GM21390 (cell line): ENCODE data around the gene CATSPERE.
A peak's percentile ranks its signal among the peaks of the same experiment; 100 is the strongest.

ENCODE experiments used
- ATAC-seq: cut with Tn5 transposase; IDR thresholded peaks from one replicate; pipeline ENCODE4 v1.9.1; 2021; ENCODE audit not compliant: unreplicated experiment

The CATSPERE gene

GRCh38 chr1:244615301-244615700 is 154.2 kb downstream of the CATSPERE start:
- no peak for ATAC-seq

DNA sequence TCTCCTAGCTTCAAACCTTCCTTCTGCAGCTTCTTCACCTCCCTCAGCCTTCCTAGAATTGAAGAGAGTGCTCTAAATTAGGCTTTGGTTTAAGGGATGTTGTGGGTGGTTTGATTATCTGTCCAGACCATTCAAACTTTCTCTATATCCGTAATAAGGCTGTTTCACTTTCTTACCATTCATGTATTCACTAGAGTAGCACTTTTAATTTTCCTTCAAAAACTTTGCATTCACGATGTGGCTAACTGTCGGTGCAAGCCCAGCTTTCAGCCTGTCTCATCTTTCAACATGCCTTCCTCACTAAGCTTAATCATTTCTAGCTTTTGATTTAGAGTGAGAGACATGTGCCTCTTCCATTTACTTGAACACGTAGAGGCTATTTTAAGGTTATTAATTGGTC is 165.6 kb downstream of the CATSPERE start:
- no peak for ATAC-seq

GRCh38 chr1:244628789-244629188 is 167.7 kb downstream of the CATSPERE start:
- no peak for ATAC-seq

GRCh38 chr1:244633140-244633539 is 172.1 kb downstream of the CATSPERE start:
- no peak for ATAC-seq

DNA sequence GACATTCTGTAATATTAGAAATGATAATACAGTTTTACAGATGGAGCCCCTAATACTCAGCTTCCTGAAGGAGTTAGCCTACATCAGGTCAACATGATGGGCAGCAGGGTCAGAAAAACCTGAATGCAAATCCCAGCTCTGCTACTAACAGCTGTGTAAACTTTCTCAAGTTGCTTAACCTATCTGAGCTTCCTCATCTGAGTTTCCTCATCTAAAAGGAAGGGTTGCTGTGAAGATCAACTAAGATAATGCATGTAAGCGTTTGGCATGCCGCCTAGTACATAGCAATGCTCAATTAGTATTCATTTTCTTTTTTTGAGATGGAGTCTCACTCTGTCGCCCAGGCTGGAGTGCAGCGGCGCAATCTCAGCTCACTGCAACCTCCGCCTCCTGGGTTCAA is 173.5 kb downstream of the CATSPERE start:
- ATAC-seq: no peak

DNA sequence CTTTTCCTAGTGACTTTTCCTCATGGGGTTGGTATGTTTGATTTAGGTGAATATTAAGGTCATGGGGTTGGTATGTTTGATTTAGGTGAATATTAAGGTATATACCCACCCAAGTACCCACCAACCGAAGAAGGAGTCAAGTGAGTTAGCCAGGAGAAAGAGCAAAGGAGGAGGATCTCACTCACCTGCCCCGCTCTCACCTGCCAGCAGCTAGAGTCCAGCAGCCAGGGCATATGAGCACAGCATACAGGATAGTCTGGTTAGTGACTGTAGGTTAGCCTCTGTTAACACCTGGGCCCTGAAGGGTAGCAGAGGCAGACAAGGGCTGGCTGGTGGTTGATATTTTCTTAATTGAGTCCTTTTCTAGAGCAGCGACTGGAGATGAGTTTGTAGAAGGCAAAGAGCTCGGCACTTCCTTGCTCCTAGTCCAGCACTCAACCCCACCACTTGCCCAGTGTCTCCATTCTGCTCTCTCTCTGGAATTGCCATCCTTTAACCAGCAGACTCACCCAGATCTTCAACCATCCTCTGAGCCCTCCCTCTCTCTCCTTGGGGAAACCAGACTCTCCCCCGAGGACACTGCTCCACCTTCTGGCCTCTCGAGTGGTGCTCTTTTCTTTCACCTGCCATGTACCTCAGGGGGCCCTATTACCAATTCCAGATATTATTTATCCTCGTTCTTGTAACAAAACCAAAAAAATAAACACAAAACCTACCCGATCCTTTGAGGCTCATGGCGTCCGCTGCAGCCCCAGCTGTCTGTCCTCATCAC is 175.6 kb downstream of the CATSPERE start:
- ATAC-seq: no peak

DNA sequence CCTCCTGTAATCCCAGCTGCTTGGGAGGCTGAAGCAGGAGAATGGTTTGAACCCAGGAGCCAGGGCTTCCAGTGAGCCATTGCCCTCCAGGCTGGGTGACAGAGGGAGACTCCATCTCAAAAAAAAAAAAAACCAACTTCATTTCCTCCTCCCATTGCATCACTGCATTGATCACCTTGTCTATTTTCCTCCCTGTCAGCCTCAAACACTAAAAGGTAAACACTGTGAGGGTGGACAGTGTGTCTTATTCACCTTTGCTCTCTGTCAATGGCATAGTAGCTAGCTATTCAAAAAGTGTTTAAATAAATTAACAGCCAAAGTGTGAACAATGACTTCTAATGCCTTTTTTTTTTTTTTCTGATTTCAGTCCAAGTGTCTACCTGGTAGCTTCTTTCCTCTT is 178.5 kb downstream of the CATSPERE start:
- no peak for ATAC-seq

- ATAC-seq: no peak
Observed at GRCh38 chr1:244640917-244641316, 179.8 kb downstream of the CATSPERE start.

GRCh38 chr1:244642526-244642925 is 181.5 kb downstream of the CATSPERE start:
- ATAC-seq: no peak

GRCh38 chr1:244642988-244643387 is 181.9 kb downstream of the CATSPERE start:
- ATAC-seq: no peak

GRCh38 chr1:244645414-244645813 is 184.3 kb downstream of the CATSPERE start:
- ATAC-seq: no peak

DNA sequence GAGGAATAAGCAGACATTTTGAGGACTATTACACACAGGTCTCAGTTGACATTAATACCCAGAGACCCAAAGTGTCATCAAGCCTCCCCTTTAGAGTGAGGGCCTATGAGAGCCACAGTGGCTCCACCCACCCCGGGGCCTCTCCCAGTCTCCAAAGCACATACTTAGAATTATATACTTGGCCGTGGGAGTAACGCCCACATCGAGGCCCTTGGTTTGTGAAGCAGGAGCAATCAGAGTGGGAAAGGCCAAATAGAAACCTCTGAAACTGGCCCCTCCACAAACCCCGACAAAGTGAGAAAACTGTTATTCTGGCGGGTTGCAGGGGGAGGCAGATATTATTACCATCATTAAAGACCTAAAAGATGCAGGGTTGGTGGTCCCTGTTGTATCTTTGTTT is 184.8 kb downstream of the CATSPERE start:
- ATAC-seq: no peak

DNA sequence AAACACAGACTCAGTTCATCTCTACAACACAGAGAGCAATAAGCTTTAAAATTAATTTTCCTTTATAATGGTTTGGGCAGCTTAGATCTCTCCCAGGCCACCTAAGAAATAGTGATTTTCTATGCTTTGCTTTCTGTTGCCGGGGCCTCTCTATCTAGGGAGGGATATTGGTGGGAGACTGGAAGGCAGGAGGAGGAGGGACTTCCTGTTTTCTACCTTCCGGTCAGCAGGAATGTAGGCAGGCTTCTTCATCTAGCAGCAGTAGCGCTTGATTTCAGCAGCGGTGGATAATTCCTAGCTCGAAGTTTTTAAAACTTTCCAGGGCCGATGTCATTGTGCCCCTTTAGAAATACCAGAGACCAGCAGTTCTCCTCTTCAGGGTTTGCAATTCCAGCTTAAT is 186.7 kb downstream of the CATSPERE start:
- ATAC-seq: no peak

DNA sequence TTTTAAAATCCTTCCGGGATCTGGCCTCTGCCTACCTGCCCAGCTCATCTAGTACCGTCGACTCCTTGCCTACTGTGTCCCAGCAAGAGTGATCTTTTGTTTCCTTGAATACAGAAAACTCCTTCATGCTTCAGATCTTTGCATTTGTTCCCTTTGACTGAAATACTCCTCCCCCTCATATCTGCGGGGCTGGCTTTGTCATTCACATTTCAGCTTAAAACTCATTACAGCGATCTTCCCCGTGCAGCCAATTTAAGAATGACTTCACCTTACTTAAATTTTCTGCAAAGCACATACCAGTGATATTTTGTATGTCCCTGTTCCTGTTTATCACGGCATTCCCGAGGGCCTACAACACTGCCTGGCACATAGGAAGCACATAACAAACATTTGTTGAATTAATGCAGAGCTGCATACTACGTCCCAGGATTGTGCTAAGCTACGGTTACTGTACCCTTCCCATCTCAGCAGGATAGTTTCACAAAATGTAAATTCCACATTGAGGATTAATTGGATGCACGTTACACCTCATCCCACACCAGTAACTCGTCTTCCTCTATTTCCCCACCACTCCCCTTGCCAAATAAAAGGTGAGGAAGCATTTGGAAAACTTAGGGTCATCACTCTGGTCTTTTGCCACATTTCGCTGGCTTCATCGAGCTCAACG is 191.0 kb downstream of the CATSPERE start:
- ATAC-seq: no peak

- ATAC-seq: peak; percentile 94
Observed at GRCh38 chr1:244652623-244653438, 191.8 kb downstream of the CATSPERE start, which contains the start of gene DESI2. Gene DESI2, plus strand, starts transcription at chr1:244653126. Its CDS starts 188 bp downstream, at chr1:244653314.

DNA sequence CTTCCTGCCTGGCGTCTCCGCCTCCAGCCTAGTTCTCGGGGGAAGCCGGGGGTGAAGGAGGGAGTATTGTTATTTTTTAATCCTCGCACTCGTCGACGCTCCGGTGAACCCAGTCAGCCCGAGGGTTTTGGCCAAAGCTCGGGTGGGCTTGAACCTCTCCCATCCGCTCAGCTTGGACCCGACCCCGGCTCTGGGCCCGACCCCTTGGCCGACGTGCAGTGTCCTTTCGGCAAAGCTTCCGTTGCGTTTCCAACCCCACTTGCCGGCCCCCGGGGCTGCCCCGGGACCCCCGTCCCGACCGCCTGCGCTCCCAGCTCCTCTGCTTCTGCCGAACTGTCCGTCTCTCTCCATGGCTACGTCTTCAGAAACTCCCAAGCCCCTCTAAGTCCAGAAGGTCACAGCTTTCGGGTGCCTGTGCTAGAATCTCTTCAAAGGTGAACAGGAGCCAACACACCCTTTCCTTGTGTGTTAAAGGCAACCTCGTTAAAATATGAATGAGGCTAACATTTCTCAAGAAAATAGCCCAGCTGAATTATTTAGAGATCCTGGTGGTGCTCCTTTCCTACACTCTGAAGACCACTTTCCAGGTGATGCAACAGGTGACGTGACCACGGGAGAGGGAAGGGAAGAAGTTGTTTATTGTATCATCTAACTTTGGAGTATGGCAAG is 192.5 kb downstream of the CATSPERE start:
- ATAC-seq: no peak

GRCh38 chr1:244654108-244655038 is 193.3 kb downstream of the CATSPERE start:
- no peak for ATAC-seq

- no peak for ATAC-seq
Observed at GRCh38 chr1:244655186-244655585, 194.1 kb downstream of the CATSPERE start.

GRCh38 chr1:244657421-244657820 is 196.3 kb downstream of the CATSPERE start:
- no peak for ATAC-seq

DNA sequence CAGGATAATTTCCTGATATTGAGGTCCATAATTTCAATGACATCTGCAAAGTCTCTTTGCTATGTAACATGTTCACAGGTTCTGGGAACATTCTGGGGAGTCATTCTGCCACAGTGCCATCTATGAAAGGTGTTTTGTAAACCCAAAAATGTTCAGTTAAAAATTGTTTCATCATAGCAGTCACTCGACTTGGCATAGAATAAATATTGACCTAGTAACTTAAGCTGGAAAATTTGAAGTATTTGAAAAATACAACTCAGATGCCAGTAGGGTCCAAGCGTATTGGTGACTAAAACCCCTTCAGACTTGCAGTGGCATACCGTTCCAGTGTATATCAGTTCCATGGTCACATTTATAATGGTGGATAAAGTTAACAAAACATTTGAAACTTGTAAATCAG is 198.6 kb downstream of the CATSPERE start:
- ATAC-seq: no peak
